Smooth muscle cell (in vitro differentiated cells): ENCODE measurements around the gene ESR2. TPM values are rescaled to one million over a fixed set of nuclear protein-coding genes. Genes with fewer than 3 reads are reported as not detected.

ENCODE experiments used
- DNase-seq: peaks from one replicate; lab custom pipeline; 2025; ENCODE audit not compliant: unreplicated experiment; lab: John Stamatoyannopoulos, UW
- H2AFZ ChIP-seq: fragments of 200-600 bp; sonication (generic); 2 replicates; pipeline ENCODE4 v1.6.0; 2016; ENCODE audit warnings: antibody characterized with exemption, low read depth, mild to moderate bottlenecking
- H3F3A ChIP-seq: fragments of 200-600 bp; sonication (generic); 2 replicates; pipeline ENCODE4 v1.6.0; 2017; ENCODE audit warnings: antibody characterized with exemption, low read depth
- H3K27ac ChIP-seq: fragments of 200-600 bp; sonication (generic); 2 replicates; pipeline ENCODE4 v1.5.1; 2016; ENCODE audit warnings: low read depth, mild to moderate bottlenecking
- H3K27me3 ChIP-seq: fragments of 200-600 bp; sonication (generic); 2 replicates; pipeline ENCODE4 v1.6.1; 2016; ENCODE audit warnings: low read depth, mild to moderate bottlenecking
- H3K36me3 ChIP-seq: fragments of 200-600 bp; sonication (generic); 2 replicates; pipeline ENCODE4 v1.5.1; 2016; ENCODE audit warnings: low read depth
- H3K4me1 ChIP-seq: fragments of 200-600 bp; sonication (generic); 2 replicates; pipeline ENCODE4 v1.5.1; 2016; ENCODE audit warnings: low read depth
- H3K4me2 ChIP-seq: fragments of 200-600 bp; sonication (generic); 2 replicates; pipeline ENCODE4 v1.6.0; 2016; ENCODE audit warnings: mild to moderate bottlenecking
- H3K4me3 ChIP-seq: fragments of 200-600 bp; sonication (generic); 2 replicates; pipeline ENCODE4 v1.5.1; 2016; ENCODE audit warnings: mild to moderate bottlenecking
- H3K79me2 ChIP-seq: fragments of 200-600 bp; sonication (generic); 2 replicates; pipeline ENCODE4 v1.6.0; 2016; ENCODE audit warnings: low read depth, mild to moderate bottlenecking
- H3K9ac ChIP-seq: fragments of 200-600 bp; sonication (generic); 2 replicates; pipeline ENCODE4 v1.6.0; 2016; ENCODE audit warnings: low read depth
- H3K9me3 ChIP-seq: fragments of 200-600 bp; sonication (generic); replicated peaks from 2 replicates; pipeline ENCODE4 v1.5.1; 2016; ENCODE audit warnings: low read depth
- H4K20me1 ChIP-seq: fragments of 200-600 bp; sonication (generic); 2 replicates; pipeline ENCODE4 v1.6.0; 2016; ENCODE audit warnings: low read depth
- CTCF ChIP-seq: fragments of 200-600 bp; sonication (generic); IDR thresholded peaks from 2 replicates; pipeline ENCODE4 v1.5.1; 2017; ENCODE audit warnings: borderline replicate concordance, mild to moderate bottlenecking, antibody characterized with exemption; ENCODE audit not compliant: insufficient read depth, poor library complexity, severe bottlenecking
- WGBS: methylation state at CpG from one replicate; pipeline ENCODE4 v1.1.7; 2016; ENCODE audit warnings: low lambda C conversion rate; 5-methylcytosine and 5-hydroxymethylcytosine counted together
- polyA plus RNA-seq: library from polyadenylated mRNA; unstranded; fragments of >200 nt; fragmentation: Nextera tagmentation; extraction: Ambion mirVana; gene quantifications from 2 replicates; pipeline ENCODE4 v1.2.1, GENCODE V29; 2016
- total RNA-seq: library from RNA; depleted of rRNA; stranded (reverse); fragments of >200 nt; gene quantifications from 2 replicates; pipeline ENCODE4 v1.2.3, GENCODE V29; 2014

The ESR2 gene
- total and polyA plus RNA-seq, 2 experiments from 2014 or later, result not detected

GRCh38 chr14:64232095-64232838 is 61.9 kb downstream of the ESR2 start:
- Histone ChIP-seq H3K27me3 (no peaks in the 10 kb centered on the region), H3K9ac (no peak overlapping the region), H3F3A (no peaks in the 10 kb centered on the region), H3K4me3 (no peak overlapping the region), H3K4me2 (no peak overlapping the region), H3K79me2 (no peaks in the 10 kb centered on the region), H3K36me3 (no peaks in the 10 kb centered on the region), H2AFZ (no peak overlapping the region), H3K9me3 (no peaks in the 10 kb centered on the region), H3K27ac (no peak overlapping the region), H4K20me1 (no peaks in the 10 kb centered on the region), H3K4me1 (no peaks in the 10 kb centered on the region)
- DNase-seq, result no peak
- no peak for TF ChIP-seq CTCF
- WGBS, result 82% methylated on average over 9 of the region's 9 CpGs

GRCh38 chr14:64229489-64229888 is 64.7 kb downstream of the ESR2 start:
- Histone ChIP-seq H3F3A (no peaks in the 10 kb centered on the region), H3K4me3 (no peak overlapping the region), H3K9ac (no peak overlapping the region), H2AFZ (no peak overlapping the region), H3K4me1 (no peaks in the 10 kb centered on the region), H3K4me2 (no peak overlapping the region), H3K27me3 (no peaks in the 10 kb centered on the region), H3K9me3 (no peaks in the 10 kb centered on the region), H3K36me3 (no peaks in the 10 kb centered on the region), H4K20me1 (no peaks in the 10 kb centered on the region), H3K27ac (no peak overlapping the region), H3K79me2 (no peaks in the 10 kb centered on the region)
- no peak for TF ChIP-seq CTCF
- 91% methylated on average over 3 of the region's 3 CpGs for WGBS
- DNase-seq, result no peak

GRCh38 chr14:64227856-64228255 is 66.3 kb downstream of the ESR2 start:
- Histone ChIP-seq H3K36me3 (no peaks in the 10 kb centered on the region), H3K27me3 (no peaks in the 10 kb centered on the region), H3K9me3 (no peaks in the 10 kb centered on the region), H3K4me2 (no peak overlapping the region), H3K4me3 (no peak overlapping the region), H2AFZ (no peak overlapping the region), H4K20me1 (no peaks in the 10 kb centered on the region), H3F3A (no peaks in the 10 kb centered on the region), H3K79me2 (no peaks in the 10 kb centered on the region), H3K4me1 (no peaks in the 10 kb centered on the region), H3K9ac (no peak overlapping the region), H3K27ac (no peak overlapping the region)
- no peak for DNase-seq
- WGBS, result 79% methylated on average over 1 of the region's 1 CpG
- no peak for TF ChIP-seq CTCF
